ENCODE measurements around the gene ARHGAP9.
A peak's percentile ranks its signal among the peaks of the same experiment; 100 is the strongest.
"Not testable (repeated sequence)": the region's sequence is repeated elsewhere in the genome, so short reads cannot be mapped to it uniquely, and the experiment has no call there.

Gene ARHGAP9

GRCh38 chr12:57456145-57456700 is 23.4 kb downstream of the ARHGAP9 start:
- peak; percentile 72 for DNase-seq

GRCh38 chr12:57455374-57456144 is 24.1 kb downstream of the ARHGAP9 start:
- DNase-seq: no peak

GRCh38 chr12:57454566-57455373 is 24.9 kb downstream of the ARHGAP9 start, which contains the start of gene INHBE:
TSS of gene INHBE (plus strand) at chr12:57455307. CDS start at chr12:57455537, 230 bp downstream.
- no peak for DNase-seq

GRCh38 chr12:57454213-57454565 is 25.5 kb downstream of the ARHGAP9 start:
- no peak for DNase-seq

GRCh38 chr12:57452937-57453509 is 26.6 kb downstream of the ARHGAP9 start:
- peak; percentile 69 for DNase-seq

GRCh38 chr12:57452181-57452936 is 27.3 kb downstream of the ARHGAP9 start:
- no peak for DNase-seq

GRCh38 chr12:57451233-57451778 is 28.4 kb downstream of the ARHGAP9 start:
- no peak for DNase-seq

GRCh38 chr12:57450057-57450456 is 29.6 kb downstream of the ARHGAP9 start:
- no peak for DNase-seq

- no peak for DNase-seq
Measured at GRCh38 chr12:57449375-57449774, 30.3 kb downstream of the ARHGAP9 start.

GRCh38 chr12:57448669-57449068 is 31.0 kb downstream of the ARHGAP9 start:
- DNase-seq: no peak

- no peak for DNase-seq
Measured at GRCh38 chr12:57446292-57446960, 33.2 kb downstream of the ARHGAP9 start.

- no peak for DNase-seq
Measured at GRCh38 chr12:57444744-57445143, 34.9 kb downstream of the ARHGAP9 start.

GRCh38 chr12:57444337-57444736 is 35.3 kb downstream of the ARHGAP9 start:
- DNase-seq: not testable (repeated sequence)

GRCh38 chr12:57441846-57442427 is 37.7 kb downstream of the ARHGAP9 start:
- DNase-seq: no peak

- not testable (repeated sequence) for DNase-seq
Measured at GRCh38 chr12:57441393-57441792, 38.3 kb downstream of the ARHGAP9 start.

GRCh38 chr12:57439762-57440266 is 39.9 kb downstream of the ARHGAP9 start:
- DNase-seq: no peak

- DNase-seq: no peak
Measured at GRCh38 chr12:57438400-57438799, 41.3 kb downstream of the ARHGAP9 start.

GRCh38 chr12:57435293-57435692 is 44.4 kb downstream of the ARHGAP9 start:
- DNase-seq: no peak

- no peak for DNase-seq
Measured at GRCh38 chr12:57434517-57435223, 45.0 kb downstream of the ARHGAP9 start, which contains the start of gene INHBC. TSS of gene INHBC (plus strand) at chr12:57434784. CDS start at chr12:57434887, 103 bp downstream.

GRCh38 chr12:57433370-57433769 is 46.3 kb downstream of the ARHGAP9 start:
- DNase-seq: no peak
